GM18502 (cell line): ENCODE data around the gene PHACTR3.

Source experiments
- ATAC-seq: cut with Tn5 transposase; IDR thresholded peaks from one replicate; pipeline ENCODE4 v1.9.1; 2021; ENCODE audit warnings: mild to moderate bottlenecking; ENCODE audit not compliant: unreplicated experiment, poor library complexity

The PHACTR3 gene

DNA sequence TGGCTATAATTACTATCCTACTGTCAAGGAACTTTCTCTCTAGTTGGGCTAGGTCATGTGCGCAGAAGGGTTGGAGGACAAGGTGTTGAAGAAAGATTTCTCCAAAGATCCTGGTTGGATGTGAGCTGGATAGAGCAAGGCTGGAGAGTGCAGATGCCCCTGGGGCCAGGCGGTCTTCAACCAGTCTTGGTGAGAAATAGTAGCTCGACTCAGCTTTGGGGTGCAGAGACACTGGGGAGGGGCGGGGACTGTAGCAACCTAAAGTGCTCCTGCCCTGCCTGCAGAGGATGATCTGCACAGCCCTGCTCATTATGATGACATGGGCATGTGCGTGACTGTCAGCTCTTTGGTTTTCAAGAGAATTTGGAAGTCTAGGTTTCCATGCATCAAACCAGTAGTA, 35.9 kb downstream of the PHACTR3 start:
- ATAC-seq = no peak

DNA sequence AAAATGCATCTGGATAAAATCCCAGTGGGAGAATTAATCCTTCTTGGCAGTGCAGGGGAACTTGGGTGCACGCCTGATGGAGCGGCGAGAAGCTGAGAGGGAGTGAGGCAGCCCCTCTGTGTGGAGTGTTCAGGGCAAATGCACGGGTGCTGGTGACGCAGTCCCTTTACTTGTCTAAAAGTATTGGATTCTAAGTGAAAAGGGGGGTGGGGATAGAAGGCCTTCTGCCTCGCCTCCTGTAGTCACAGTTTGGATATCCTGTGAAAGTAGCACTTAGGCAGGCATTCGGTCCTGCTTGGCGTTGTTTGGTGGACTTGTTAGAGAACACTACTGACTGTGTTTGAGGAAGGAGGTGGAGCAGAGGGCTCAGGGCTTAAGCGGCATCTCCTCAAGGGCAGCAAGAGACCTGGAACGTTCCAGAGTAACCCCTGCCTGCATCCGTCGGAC, 39.3 kb downstream of the PHACTR3 start:
- no peak for ATAC-seq

DNA sequence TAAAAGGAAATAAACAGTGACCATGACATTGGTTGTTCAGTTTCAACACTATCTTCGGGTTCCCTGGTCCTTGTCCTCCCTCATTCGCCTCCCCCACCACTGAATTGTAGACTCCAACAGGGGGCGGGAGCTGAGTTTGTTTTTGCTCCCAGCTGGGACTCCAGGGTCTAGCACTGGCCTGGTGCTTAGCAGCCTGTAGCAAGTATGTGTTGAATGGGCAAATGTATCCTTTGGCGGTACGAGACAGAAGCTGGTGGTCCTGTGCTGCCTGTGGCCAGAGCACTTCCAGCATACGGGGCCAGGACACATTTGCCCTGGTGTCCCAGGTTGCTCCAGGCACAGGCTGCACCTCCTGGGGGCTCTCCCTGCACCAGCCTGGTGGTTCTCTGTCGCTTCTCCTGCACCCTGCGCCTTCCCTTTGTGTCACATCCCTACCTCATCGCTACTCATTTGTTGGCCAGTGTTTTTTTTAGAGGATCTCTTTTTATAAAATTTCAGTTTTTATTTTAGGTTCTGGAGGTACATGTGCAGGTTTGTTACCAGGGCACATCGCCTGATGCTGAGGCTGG, 40.1 kb downstream of the PHACTR3 start:
- no peak for ATAC-seq

DNA sequence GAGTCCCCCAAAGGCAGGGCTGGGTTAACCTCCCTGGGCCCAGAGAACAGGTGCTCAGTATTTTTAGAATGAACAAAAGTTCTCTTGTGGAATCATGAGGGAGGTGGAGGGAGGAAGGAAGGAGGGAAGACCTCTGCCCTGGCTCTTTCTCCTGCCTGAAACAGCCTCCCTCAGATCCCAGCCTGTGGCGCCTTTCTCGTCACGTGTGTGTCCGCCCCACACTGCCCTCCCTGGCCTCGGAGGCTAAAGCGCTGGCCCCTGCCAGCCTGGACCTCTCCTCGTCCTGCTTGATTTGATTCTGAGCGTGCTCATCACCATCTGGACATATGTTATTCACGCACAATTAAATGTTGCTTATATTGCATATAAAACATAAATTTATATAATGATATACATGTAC, 40.9 kb downstream of the PHACTR3 start:
- ATAC-seq = no peak

DNA sequence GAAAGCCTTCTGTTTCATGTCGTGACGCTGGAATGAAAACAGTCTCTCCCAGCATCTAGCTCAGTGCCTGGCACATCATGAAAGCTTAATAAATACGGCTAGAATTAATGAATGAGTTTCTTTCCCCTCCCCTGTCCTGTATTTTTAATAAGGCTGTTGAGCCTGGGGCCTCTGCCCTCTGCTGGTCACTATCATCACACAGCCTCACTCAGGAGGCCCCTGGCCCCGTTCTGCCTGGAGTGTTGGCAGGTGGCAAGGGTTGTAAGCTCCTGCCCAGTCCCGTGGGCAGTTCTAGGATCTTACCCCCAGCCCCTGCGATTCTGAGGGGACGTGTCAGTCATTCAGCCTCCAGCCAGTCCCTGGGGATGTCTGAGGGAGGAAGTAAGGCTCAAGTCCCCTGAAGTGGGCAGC, 41.4 kb downstream of the PHACTR3 start:
- ATAC-seq = no peak

DNA sequence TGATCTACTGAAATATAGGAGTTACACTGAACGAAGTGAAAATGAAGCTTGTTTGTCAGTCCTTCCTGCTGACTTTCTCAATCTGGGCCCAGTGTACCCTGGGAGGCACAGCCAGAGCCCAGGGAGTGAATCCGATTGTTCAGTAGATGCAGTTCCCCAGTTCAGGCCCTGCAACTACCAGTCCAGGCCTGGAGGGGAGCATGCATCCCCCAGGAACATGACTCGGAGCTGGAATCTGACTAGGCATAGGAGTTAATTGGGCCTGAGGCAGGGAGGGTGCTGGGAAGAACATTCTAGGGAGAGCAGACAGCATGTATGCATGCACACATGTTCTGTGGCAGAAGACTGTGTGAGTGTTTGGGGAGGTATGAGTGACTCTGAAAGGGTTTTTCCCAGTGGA, 42.1 kb downstream of the PHACTR3 start:
- ATAC-seq = no peak

DNA sequence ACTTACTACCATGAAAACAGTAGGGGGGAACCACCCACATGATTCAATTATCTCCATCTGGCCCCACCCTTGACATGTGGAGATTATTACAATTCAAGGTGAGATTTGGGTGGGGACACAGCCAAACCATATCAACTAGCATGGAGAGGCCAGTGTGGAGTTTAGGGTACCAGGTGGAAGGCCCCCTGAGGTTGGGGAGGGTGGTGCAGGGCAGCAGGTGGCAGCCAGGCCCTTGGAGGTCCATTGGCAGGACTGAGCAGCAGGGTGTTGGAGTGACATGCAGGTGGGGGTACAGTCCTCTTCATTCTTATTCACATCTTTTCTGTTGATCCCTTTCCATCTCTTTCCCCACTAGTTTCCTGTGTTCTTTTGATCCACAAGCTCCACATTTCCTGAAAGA, 42.9 kb downstream of the PHACTR3 start:
- ATAC-seq = no peak

DNA sequence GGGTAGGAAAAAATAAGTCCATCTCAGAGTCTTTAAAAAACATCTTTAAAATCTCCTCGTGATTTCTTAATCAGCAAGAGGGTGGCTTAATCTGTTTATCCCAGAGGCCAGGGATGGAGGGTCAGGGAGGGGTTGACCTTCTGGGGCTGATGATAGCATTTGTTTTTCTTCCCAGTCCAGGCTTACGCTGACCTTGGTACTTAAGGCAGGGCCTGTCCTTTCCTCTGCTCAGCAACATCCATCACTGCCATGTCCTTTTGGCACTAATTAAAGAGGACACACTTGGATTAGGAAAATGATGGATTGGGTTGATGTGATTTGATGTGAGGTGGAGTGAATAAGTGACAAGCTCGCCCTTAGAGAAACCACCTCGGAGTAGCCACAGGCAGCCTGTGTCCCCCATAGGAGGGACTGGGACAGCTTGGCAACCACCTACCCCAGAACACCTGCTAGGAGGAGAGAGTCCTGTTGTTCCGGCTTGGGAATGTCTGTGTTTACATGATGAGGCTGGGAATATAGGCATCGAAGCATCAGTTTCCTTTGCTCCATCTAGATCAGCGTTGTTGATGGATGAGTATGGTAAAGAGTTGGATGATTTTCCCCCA, 44.2 kb downstream of the PHACTR3 start:
- no peak for ATAC-seq

DNA sequence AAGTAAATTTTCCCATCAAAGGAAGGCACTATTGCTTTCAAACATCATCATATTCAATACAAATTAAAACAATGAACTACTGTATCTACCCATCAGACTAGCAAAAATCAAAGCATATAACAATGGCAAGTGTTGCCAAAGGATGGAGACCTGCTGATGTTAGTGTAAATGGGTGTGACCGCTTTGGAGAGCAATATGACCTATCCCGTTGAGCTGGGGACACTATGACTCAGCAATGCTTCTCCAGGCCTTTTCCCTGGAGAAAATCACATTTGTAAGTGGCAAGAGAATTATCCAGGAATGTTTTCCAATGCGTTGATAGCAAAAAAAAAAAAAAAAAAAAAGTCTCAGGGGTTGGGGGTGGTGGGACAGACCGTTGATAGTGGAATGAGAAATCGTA, 46.1 kb downstream of the PHACTR3 start:
- no peak for ATAC-seq

DNA sequence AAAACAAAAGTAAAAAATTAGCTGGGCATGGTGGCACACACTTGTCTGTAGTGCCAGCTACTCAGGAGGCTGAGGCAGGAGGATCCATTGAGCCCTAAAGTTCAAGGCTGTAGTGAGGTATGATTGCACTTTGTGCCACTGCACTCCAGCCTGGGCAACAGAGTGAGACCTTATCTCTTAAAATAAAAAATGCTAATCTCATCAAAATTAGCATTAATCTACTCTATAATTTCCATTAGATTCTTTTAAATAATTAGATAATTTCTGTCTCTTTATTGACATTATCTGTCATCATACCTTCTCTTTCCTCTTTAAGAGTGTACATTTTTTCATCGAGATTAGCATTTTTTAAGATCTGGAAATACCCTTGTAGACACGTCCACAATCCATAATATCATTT, 48.0 kb downstream of the PHACTR3 start:
- no peak for ATAC-seq

DNA sequence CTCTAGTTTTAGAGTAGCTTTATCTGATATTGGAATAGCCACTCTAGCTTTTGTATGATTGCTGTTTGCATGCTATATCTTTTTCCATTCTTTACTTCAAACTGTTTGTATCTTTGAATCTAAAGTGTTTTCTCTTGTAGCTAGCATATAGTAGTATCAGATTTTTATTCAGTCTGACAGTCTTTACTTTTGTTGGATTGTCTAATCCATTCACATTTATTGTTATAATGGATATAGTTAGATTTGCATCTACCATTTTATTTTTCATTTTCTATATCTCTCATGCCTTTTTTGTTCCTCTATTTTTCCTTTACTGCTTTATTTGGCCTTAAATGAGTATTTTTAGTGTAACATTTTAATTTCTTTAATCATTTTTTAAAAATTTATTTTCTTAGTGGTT, 52.1 kb downstream of the PHACTR3 start:
- no peak for ATAC-seq

DNA sequence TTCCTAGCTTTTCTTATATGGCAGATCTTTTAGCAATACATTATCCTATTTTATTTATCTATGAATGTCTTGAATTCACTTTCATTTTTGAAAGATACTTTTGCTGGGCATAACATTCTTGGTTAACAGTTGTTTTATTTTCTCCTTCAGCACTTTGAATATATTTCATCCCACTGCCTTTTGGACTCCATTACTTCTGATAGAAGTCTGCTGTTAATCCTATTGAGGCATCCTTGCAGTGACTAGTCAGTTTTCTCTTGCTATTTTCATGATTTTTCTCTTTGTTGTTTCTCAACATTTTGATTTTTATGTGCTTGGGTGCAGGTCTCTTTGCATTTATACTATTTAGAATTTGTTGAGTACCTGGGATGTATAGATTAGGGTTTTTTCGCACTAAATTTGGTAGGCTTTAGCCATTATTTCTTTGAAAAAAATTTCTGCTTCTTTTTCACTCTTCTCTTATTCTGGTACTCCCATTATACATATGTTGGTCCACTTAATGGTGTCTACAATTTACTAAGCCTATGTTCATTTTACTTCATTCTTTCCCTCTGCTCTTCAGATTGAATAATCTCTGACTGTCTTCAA, 53.2 kb downstream of the PHACTR3 start:
- ATAC-seq = no peak

DNA sequence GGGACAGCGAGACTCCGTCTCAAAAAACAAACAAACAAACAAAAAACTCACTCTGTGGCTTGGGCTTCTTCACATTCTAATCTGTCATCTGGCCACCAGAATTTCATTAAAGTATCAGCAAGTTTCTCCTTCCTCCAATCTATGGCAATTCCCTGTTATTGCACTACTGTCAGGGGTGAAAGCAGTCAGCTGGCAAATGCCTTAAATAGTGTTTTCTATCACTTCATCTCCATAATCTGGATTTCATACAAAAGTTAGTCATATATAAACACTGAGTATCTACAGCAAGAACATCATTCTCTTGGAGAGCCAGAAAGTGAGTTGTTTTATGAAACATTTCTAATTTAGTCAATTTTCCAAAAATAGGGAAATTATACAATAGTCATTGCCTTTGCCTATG, 56.1 kb downstream of the PHACTR3 start:
- no peak for ATAC-seq

DNA sequence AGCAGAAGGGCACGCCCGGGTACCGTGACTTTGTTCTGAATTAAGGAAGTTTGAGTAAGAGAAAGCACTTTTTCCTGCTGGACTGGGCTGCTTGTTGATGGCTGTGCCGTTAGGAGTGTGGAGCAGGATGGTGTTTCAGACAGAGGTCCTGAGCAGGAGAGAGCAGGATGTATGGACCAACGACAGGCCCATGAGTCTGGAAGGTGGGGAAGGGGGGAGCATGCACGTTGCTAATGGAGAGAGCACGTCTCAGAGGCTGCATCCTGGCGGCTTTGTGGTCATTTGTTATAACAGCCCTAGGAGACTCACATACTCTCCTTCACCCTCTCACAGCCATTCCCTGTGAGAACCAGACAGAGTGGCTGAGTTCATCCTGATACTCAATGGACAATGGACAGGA, 56.8 kb downstream of the PHACTR3 start:
- no peak for ATAC-seq

DNA sequence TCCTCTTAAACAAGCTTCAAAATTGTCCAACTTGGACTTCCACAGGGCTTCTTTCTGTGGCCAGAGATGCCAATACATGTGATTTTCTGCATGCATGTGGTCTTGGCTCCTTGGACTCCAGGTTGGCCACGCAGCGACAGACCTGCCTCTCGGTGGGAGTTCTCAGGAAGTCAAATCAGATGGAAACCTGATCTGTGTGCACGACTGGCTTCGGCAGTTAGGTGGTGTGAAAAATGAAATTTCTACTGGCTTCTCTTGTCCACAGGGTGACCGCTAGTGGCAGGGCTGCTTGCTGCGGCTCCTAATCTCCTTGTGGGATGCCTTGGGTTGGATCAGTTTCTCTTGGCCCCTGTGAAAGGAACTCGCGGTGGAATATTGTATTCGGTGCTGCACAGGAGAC, 57.3 kb downstream of the PHACTR3 start:
- ATAC-seq = no peak

DNA sequence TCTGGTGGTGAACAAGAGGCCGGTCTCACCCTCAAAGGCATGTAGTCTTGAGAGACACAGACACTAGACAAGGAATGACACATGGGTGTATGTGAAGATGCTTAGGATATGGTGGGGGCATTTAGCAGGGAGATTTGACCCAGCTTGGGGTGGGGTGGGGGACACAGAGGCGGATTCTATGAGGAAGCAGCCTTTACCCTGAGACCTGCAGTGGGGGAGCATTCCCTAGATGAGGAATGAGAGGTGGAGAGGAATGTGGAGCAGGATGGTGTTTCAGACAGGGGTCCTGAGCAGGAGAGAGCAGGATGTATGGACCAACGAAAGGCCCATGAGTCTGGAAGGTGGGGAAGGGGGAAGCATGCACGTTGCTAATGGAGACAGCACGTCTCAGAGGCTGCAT, 57.8 kb downstream of the PHACTR3 start:
- ATAC-seq = no peak

DNA sequence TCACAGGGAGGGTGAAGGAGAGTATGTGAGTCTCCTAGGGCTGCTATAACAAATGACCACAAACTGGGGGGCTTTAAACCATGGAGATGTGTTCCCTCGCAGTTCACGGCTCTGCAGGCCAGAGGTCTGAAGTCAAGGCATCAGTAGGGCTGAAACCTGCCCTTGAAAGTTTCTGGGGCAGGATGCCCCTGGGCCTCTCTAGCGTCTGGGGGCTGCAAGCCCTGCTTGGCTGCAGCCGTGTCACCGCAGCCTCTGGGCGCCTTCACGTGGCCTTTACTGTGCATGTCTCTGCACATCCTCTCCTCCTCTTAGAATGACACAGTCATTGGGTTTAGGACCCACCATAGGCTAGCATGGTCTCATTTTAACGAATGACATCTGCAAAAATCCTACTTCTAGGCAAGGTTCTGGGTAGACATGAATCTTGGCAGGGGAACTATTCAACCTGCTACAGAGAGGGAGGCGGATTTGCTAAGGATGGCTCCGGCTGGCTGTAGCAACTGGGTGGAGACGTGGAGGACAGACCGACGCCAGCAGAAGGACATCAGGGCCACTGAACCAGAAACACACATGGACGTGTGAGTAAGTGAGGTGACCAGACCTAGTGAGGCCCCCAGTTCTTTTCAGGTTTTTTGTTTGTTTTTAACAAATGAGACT, 58.6 kb downstream of the PHACTR3 start:
- no peak for ATAC-seq

DNA sequence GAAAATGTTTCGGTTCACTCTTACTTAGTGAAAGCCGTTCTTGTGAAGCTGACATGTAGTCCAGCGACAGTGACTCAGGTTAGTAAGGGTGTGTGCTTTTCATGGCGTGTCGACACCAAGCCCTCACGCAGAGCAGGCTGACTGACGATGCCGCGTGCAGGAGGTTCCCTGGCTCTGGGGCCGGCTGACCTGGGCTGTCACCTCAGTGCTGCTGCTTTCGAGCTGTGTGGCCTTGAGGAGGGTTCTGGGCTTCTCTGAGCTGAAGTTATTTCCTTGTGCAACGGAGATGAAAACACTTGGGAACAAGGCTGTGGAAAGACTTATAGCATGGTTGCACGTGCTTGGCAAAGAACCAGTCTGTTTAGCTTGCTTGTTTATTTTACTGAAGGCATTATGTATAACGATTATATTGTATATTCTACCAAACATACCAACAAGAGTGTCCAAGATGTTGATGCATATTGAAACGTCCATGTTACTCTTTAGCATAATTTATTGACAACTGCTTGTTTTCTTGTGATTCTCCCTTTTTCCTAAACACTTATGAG, 59.2 kb downstream of the PHACTR3 start:
- ATAC-seq = no peak

DNA sequence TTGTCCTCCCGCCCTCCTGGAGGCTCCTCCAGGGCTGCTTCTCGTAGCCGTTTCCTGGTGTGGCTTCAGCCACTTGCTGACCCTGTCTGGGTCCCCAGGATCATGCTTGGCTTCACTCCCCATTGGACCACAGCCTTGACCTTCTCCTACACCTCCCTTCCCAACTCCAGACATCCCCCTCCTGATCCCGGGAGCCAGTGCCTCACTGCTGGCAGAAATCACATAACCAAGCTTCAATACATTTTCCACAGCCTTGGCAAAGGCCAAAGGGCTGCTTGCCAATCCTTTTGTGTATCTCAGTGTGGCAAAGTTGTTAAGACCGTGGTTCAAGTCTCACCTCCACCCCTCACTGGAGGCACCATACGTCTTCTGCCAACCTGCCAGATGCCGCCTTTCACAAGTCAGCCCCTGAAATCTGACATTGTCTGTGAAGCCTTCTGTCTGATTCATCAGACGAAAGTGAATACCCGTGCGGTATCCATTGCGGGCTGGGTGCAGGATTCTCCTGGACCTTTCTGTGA, 60.1 kb downstream of the PHACTR3 start:
- ATAC-seq = no peak

DNA sequence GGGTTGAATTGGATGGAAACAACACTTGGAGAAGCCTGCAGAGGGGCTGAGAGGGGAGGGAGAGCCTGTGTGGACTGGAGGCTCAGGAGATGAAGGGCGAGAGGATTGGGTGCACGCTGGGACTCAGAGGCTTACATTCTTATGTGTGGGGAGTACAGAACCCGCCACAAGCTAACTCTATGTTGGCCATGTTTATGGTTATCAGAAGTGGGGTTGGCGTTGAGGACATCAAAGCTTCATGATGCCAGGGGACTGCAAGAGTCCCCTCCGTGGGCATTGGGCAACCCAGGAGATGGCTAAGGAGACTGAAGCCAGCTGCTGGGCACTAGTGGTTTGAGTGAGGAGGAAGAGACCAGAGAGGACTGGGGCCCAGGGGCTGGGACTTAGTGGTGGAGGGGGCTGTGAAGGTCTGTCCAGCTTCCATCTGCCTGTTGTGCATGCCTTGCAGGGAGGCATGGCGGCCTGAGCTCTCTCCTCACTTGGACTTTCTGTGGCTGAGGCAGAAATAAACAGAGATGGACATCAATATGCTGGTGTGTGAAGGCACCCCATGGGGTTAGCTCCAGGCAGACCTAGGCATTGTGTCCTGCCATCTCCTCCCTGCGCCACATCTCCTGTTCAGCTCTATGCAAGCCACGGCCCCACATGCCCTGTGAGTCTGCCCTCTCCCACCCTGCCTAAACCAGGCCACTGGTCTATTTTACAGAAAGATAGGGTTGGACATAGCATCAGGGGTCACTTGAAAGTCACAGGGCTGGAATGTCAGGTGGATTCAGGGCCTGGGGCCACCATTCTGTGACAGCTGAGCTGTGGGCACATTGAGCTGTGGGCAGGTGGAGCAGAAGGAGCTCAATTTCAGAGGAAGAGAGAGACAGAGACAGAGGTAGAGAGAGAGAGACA, 61.6 kb downstream of the PHACTR3 start:
- no peak for ATAC-seq
